Effector CD4-positive, alpha-beta T cell (primary cell): ENCODE results near the gene STK26.
"Not testable (repeated sequence)": the region's sequence is repeated elsewhere in the genome, so short reads cannot be mapped to it uniquely, and the experiment has no call there.

Experiments
- DNase-seq: peaks from one replicate; pipeline ENCODE4 v3.0.0-alpha.2; 2020
- total RNA-seq: gene quantifications from one replicate; lab custom pipeline; 2026; lab: John Stamatoyannopoulos, UW

The STK26 gene
- total RNA-seq: 74.1 reads per million, percentile 76 among the genes with 10 or more reads in this experiment

DNA sequence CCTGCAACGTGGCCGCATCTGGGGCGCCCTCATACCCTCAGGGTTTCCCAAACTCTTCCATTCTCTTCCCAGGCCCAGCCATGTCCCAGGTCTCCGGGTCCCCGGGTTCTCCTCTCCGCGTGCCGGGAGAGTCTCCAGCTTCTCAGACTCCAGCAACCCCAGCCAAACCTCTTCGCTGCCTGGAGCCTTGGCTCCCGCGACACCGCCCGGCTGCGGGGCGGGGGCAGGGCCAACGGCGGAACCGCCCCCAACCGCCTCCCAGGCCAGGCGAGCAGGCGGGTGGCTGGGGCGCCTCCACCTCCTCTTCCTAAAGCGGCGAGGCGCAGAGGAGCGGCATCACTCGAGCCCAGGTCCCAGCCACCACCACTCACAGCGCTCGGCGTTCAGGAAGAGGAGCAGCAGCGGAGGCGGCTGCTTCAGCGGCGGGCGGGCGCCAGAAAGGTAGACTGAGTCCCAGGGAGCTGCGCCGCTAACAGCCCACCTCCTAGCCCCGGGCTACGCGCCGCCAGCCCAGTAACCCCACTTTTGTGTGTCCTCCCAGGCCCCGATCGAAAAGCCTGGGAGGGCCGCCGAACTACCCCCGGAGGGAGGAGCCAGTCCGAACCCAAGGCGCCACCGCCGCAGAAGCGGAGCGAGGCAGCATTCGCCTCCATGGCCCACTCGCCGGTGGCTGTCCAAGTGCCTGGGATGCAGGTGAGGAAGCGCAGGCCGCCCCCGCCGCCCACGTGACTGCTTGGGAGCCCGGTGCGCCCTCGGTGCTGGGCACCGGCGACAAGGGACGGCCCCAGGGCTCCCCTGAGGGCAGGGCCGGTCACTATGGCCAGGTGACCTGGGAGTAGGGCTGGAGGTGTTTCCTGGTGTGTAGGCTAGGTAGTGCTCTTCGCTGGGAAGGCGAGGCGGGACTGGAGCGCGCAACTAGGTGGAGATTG, at the start of gene STK26:
TSS of gene STK26 (plus strand) at position 336 of the 929 bp plus-strand sequence. CDS start at position 652, 316 bp downstream.
- DNase-seq: peak; percentile 67

DNA sequence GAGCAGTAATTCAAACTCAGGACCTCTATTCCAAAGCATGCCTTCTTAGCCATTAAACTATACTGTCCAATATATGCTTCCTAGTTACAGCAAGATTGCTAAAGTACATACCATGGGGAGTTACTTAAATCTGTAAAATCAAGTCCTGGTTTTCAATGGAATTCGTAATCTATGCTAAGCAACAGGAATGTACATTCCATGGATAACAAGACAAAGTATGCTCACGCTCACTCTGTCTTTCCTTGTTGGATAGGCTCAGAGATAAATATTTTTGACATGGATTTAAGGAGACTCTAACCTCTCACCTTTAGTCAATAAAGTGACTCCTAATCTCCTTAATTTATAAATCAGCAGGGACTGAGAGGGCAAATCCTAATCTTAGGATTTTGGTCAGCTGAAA, 47.3 kb upstream of the STK26 start:
- no peak for DNase-seq

DNA sequence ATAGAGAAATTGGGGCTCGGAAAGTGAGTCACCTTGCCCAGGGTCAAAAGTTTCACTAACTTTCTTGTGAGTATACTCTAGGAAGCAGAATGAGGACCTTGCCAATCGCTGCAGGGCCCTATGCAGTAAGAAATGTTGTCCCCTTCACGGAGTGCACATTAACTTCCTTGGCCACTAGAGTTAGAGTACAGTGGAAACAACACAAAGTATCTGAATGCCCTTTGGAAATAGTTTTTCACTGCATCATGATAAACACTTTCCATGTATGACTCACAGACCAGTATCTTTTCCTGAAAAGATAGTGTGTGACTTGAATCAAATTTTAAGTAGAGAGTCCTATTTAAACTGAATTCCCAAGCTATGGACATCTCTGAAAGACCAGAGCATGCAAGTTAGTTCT, 45.5 kb upstream of the STK26 start:
- DNase-seq: no peak

DNA sequence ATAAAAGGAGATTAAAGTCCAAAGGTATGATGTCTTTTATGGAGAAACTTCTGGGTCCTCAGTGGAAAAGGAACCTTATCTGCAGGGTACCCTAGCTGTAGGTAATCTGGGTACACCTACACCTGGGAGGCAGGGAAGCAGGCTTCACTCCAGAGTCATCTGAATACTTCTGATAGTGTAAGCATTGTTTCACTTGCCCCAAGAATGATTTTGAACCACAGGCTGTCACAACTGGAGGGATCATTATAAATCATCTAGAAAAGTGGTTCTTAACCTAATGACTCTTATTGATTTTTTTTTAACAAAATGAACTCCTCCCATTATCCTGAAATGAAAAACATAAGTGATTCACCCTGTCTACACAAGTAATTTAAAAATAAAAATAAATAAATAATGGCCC, 44.0 kb upstream of the STK26 start:
- DNase-seq: no peak

DNA sequence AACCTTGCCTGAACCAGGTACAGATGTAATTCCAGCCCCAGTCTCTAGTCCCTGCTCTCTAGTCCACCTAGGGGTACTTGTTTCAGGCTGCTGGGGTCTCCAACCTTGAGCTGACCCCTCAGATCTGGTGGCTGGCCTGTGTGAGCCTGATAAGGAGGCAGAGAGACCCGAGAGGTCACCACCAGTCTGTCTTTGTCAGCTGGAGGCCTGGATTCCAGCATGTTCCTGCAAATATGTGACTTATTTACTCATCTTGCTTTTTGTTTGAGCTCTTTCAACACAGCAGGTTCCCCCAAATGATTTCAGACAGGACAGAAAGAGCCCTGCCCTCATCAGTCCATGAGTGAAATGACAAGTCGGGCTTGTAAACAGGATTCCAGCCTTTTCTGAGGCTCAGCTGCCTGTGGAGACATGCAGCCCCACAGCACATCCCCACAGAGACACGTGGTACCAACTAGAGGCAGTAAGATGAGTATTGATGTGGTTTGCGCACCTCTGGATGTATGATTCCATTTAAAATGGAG, 37.5 kb upstream of the STK26 start:
- DNase-seq: no peak

DNA sequence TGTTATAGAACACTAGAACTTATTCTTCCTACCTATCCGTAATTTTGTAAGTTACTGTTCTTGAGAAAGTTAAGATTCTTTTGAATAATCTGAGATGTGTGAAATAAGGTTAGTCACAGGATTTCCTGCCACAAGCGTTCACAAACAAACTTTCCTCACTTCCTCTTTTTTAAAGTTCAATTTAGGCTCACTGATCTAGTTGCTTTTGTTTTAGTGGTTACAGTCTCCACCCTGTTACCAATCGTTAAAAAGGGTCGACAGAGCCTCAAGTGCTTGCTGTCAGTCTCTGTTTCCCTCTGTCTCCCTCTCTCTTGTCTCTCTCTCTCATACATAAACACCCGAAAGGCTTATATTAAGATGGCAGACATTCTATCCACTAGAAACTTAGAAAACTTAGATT, 35.9 kb upstream of the STK26 start:
- DNase-seq: peak; percentile 8

DNA sequence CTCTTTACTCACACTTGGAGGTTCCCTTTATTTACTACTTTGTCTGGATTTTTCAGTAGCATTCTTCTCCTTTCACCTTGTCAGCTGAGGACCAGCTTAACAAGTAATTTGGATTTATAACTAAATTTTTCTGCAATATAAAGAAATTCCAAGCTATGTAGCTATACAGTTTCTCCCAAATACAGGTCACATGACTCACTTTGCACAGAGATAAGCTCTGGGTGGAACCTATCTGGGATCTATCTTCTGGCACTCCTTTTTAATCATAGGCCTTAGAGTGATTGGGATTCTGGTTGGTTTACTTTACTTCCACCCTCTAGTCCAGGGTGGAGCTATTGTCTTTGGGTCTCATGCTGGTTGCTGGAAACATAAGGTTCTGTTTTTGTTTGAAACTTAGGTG, 34.9 kb upstream of the STK26 start:
- DNase-seq: no peak

DNA sequence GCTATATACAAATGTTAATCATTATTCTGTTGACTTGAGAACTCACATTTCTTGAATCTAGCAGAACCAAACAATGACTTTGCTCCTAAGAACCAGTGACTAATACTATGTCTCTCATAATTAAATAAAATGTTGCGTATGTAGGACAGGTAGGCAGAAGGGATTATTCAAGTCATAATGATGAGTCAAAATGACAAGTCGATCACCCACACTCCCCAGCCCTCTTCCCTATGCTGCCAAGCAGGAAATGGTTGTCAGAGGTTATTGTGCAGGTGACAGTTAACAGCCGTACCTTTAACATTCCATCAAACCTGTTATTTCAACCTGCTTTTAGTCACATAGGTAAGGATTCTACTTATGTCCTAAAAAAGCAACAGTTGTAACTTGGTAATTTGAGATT, 22.0 kb upstream of the STK26 start:
- DNase-seq: no peak

DNA sequence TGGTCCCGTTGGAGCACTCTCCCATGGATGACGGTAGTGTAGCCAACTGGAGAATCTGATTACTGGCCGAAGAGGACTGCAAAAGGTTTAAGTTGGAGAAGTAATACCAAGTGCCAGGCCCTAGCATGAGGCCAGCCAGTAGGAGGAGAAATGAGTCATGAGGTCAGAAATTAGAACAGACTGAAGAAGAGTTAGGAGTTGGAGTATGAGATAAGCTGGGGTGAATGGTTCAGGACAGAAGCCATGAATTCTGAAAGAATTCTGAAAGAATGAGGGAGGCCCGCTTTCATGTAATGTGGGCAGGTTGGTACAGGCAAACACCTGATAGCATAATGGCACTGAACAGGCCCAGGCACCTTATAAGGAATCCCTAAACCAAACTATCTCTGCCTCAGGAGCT, 18.4 kb upstream of the STK26 start:
- no peak for DNase-seq

DNA sequence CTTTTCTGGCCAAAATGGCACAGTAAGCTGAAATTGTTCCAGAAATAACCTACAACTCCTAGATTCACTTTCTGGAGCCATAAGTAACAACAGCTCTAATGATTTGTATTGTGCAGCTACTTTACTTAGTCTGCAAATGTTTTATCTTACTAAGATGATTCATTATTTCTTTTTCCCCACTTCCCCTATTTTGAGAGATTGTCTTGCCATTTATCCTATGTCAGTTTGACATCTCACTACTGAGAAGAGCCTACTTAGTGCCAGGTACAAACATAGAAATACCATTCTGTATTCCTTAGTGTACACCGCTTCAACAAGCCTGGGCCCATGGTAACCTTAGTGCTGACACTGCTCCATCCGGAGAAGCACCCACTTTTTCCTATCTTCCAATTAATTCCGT, 13.8 kb upstream of the STK26 start:
- no peak for DNase-seq

DNA sequence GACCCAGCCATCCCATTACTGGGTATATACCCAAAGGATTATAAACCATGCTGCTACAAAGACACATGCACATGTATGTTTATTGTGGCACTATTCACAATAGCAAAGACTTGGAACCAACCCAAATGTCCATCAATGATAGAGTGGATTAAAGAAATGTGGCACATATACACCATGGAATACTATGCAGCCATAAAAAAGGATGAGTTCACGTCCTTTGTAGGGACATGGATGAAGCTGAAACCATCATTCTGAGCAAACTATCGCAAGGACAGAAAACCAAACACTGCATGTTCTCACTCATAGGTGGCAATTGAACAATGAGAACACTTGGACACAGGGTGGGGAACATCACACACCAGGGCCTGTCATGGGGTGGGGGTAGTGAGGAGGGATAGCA, 12.9 kb upstream of the STK26 start:
- not testable (repeated sequence) for DNase-seq

DNA sequence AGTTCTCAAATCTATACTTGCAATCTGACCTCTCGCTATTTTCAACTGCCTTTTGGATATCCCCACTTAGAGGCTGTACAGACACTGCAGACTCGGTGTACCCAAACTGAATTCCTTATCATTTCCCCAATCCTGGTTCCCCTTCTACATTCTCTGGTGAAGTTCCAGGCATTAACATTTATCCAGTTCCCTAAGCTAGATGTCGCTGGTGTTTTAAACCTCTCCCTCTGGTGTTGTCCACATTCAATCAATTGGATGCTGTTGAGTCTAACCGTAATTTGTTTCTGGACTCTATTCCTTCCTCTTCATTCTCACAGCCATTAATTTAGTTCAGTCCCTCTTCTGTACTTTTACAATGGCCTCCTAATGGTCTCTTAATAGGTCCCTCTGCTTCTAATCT, 7.2 kb upstream of the STK26 start:
- DNase-seq: no peak

DNA sequence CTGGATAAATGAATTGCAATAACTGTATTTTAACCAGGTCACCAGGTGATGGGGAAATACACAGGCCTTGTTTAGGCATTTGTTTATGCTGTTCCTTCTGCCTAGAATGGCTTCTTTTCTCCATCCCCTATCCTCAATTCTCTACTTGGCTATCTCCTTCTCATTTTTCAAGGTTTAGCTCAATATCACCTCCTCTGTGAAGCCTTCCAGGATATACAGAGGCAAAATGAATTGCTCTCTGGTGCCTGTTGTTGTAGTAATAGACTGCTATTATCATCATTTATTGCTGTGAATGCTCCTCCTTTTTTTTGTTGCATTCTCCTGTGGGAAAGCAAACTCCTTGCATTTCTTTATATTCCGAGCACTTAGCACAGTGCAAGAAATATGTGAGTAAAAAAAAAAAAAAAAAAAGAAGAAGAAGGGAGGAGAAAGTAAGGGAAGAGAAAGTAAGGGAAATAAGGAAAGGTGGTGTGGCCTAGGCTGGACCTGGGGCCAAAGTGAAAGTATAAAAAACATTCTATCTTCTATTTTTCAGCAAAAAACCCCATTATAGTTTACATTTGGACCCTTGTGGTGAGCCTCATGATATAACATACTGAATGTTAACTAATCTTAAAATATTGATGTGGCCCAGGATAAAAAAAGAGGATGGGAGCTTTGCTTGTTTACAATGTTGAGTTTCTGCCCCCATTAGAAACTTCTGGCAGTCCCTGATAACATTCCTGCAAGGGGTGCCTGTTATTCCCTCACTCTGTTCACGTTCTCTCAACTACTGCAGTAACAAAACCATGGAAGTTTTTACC, 6.3 kb upstream of the STK26 start:
- DNase-seq: no peak

DNA sequence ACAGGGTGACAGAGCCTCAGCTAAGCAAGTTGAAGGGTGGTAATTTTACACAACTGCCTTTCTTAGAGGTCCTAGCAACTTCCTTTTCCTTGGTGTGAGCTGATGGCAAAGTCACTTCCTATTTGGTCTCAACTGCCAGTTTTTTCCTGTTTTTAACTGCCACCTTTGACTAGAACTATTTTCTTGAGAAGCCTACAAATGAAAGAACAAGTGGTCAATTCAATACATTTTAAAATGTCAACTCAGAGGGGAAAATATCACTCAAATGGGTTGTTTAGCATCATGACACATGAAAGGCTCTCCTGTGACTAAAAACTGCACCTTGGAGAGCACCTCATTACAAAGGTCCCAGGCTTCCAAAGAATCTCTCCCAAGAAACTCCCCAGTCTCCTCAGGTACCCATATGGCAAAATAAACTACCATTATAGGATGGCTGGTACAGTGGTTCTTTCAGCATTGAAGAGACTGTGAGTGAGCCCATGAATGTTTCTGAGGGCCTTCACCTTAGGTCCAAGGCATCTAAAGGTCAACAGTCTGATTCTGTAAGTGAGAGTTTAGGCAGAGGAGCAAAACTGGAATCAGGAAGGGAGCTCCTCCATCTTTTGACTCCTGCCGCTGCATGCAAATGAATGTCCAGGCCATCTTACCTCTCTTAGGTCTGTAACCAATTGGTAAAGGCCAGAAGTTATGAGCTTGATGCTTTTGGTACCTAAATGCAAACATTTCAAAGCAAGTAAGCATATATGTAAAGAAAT, 5.5 kb upstream of the STK26 start:
- no peak for DNase-seq

DNA sequence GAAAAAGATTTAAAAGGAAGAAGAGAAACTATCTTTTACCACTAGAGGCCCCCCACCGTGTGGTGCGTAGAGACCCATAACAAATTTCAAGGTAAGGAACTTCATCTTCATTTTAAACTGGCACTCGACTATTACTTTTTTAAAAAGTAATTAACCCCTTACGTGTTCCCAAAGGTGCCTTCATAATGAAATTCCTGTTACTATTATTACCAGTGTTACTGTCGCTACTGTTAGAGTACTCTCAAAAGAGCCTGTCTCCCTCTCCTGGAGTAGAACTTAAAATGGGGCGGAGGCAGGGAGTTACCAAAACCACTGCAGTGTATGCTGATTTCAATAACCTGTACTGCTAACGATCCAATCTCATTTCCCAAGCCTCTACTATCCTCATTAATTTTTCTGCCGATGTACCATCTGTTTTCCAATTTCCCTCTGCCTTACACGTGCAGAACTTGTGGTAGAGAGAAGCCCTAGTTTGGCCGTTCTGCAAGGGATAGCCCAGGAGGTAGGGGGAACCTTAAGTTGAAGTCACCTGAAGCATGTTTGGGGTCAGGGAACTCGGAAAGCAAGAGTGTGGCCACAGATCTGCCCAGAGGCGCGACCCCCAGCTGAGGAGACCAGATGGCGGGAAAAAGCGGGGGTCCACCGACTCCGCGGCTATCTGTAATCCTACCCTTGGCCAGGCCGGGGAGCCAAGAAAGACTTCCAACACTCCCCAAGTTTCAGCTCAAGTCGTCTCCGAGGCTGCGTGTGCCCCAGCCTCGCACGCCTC, 720 bp upstream of the STK26 start:
- DNase-seq: no peak

DNA sequence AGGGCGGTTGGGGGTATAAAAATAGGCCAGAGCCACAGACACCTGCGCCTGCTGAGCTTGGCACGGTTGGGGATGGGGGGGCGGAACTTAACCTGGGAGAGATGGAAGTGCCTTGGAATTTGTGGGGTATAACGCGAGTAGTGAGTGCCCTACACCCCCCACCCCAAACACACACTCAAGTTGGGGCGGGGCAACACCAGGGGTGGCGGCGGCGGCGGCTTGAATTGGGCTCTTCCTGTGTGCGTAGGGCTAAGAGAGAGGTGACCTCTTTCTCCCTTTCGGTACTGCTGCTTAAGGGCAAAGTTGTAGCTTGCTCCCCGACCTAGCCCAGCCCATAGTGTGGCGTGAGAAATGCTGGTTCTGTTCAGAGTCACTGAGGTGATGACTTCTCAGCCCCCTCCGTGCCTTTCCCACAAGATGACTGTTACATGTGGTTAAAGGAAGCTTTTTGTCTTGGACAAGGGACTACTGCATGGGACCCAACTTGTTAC, 839 bp downstream of the STK26 start:
- peak; percentile 16 for DNase-seq

DNA sequence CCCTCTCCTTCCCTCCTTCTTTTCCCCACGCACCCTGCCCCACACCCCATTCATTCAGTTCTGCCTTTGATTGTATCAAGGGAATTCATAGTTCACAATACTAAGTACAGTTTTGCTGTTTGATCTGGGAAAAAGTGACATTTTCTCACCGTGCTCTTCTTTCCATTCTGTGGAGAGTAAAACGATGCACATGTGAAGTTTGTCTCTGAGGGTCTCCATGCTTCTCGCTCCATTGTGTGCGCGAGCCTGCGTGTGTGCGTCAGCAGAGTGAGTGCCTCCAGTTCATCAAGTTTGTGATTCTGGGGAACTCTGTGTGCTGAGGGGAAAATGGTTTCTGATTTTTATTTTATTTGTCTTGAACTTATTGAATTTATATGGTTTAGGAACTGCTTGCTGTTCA, 1.9 kb downstream of the STK26 start:
- no peak for DNase-seq

DNA sequence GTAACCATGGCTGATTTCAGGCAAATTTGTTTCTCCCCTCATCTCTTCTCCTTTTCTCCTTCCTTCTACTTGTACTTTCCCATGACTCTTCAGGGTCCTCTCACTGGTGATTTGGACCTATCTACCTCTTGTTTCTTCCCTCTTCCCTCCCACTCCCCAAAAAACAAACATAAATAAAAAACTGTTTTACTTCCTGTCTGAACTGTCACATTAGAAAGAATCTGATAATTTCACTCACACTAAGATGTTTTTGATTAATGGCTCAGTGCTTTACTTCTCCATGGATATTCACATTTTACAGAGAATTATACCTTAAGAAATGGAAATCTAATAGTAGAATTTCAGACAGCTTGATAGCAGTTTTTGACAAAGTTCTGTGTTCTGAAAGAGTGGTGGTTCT, 7.2 kb downstream of the STK26 start:
- DNase-seq: no peak

DNA sequence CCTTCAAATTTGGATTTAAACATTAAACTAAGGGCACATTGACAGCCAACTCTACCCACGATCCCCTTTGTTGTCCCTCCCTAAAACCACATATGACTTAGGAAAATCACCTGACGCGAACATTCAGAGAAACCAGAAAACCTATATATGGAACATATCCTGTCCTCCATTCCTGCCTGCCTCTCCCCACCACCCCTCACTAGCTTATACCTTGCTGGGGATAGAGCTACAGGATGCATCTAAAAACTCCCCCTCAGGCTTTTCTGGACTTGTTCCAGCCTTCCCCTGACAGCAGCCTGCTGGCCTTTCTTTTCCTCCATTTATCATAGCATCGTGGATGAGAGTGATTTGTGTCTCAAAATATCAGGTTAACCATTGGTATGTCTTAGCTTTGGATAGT, 8.8 kb downstream of the STK26 start:
- no peak for DNase-seq

DNA sequence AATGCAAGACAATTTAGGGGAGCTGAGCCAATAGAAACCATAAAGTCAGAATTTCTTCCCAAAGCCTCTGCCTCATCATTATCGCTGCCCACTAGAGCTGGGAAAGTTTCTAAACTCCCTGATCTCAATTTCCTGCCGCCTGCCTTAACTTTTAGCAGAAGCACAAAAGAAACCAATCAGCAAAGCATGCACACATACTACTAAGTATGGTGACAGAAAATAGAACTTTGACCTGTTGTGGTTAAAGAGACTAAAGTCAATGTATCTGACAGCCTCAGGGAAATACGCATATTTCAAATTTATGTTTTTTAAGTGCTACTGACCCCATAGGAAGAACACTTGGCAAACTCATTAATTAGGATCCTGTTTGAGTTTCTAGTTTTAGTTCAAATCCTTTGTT, 10.1 kb downstream of the STK26 start:
- no peak for DNase-seq

DNA sequence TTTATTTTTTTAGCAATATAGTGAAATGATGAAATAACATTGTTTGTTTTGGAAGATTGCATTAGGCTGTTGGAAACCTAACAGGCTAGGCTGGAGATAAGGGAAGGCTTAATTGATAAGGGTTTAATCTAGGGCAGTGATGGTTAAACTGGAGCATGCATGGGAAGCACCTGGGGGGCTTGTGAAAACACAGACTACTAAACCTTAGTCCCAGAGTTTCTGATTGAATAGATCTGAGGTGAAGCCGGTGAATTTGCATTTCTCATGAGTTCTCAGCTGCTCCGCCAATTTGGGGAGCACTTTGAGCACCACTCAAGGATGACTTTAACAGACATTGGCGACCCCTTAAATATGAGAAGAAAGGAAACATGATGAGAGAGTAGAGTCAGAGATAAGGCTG, 11.5 kb downstream of the STK26 start:
- DNase-seq: no peak

DNA sequence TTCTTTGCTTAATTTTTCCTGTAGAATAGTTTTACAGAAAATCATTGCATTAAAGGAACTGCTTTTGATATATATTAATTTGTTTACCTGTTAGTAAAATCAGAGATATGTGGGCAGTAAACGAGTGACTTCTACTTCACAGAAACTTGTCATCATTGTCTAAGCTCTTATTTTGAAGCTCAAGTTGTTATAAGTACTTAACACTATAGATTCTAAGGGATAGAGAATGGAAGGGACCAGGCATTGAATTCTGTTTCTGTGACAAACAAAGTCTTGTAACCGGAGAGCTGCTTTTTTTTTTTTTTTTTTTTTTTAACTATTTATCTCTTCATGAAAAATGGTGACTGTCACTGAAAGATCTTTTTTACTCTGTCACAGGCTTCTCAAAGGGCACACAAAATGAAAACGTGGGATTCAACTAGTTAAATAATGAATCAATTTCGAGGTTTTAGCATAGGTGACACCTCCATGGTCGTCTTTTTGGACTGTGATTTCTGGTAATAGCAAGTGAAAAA, 14.4 kb downstream of the STK26 start:
- DNase-seq: no peak
